MM.1S (cell line): ENCODE measurements around the gene KCNH1.

Experiments used
- CTCF ChIP-seq: fragments of 300-600 bp; sonication (generic); IDR thresholded peaks from 2 replicates; pipeline ENCODE4 v1.5.1; 2016; ENCODE audit warnings: antibody characterized with exemption, low read length, mixed read lengths
- EZH2 ChIP-seq: fragments of 300-600 bp; sonication (generic); optimal IDR thresholded peaks from 2 replicates; pipeline ENCODE3; 2017; ENCODE audit warnings: low read depth, mild to moderate bottlenecking, antibody characterized with exemption, low read length, mixed read lengths
- EZH2phosphoT487 ChIP-seq: fragments of 300-600 bp; sonication (generic); IDR thresholded peaks from 2 replicates; pipeline ENCODE4 v1.6.1; 2018; ENCODE audit warnings: antibody characterized with exemption, low read length

- TF ChIP-seq CTCF = no peak
- TF ChIP-seq EZH2 = no peak
- TF ChIP-seq EZH2phosphoT487 = no peak
Measured at GRCh38 chr1:210771131-210771530, 362.8 kb downstream of the KCNH1 start.
